Neuronal stem cell (in vitro differentiated cells): ENCODE results near the gene PPM1M.

Experiments used
- DNase-seq: peaks from one replicate; pipeline ENCODE4 v3.0.0-alpha.2; 2013; ENCODE audit warnings: low spot score
- H2AFZ ChIP-seq: one replicate; pipeline ENCODE4 v1.6.1; 2013; ENCODE audit warnings: mild to moderate bottlenecking, low read length, inconsistent platforms
- H2AK5ac ChIP-seq: 2 replicates; pipeline ENCODE4 v1.6.1; 2013; ENCODE audit warnings: low read depth, mild to moderate bottlenecking, inconsistent platforms, low read length, moderate library complexity, mixed read lengths
- H2BK120ac ChIP-seq: 2 replicates; pipeline ENCODE4 v1.6.1; 2013; ENCODE audit warnings: low read depth, mild to moderate bottlenecking, inconsistent platforms, low read length, moderate library complexity, mixed read lengths
- H2BK12ac ChIP-seq: one replicate; pipeline ENCODE4 v1.6.1; 2013; ENCODE audit warnings: low read length, inconsistent platforms
- H2BK15ac ChIP-seq: 2 replicates; pipeline ENCODE4 v1.6.1; 2013; ENCODE audit warnings: mild to moderate bottlenecking, low read length, inconsistent platforms, mixed read lengths
- H2BK5ac ChIP-seq: one replicate; pipeline ENCODE4 v1.6.1; 2013; ENCODE audit warnings: inconsistent platforms, mild to moderate bottlenecking, low read length, moderate library complexity
- H3K14ac ChIP-seq: one replicate; pipeline ENCODE4 v1.6.1; 2013; ENCODE audit warnings: low read length, inconsistent platforms
- H3K18ac ChIP-seq: 2 replicates; pipeline ENCODE4 v1.6.1; 2013; ENCODE audit warnings: low read length, inconsistent platforms
- H3K23ac ChIP-seq: 2 replicates; pipeline ENCODE4 v1.6.1; 2013; ENCODE audit warnings: low read depth, mild to moderate bottlenecking, mixed read lengths, low read length, inconsistent platforms; ENCODE audit not compliant: poor library complexity
- H3K27ac ChIP-seq: replicated peaks from 3 replicates; pipeline ENCODE4 v1.5.1; 2013; ENCODE audit warnings: low read length, inconsistent platforms
- H3K27me3 ChIP-seq, 3 experiments: 2 replicates each; pipeline ENCODE4 v1.6.1; 2013; ENCODE audit warnings: low read length in 3 of 3, mild to moderate bottlenecking in 2 of 3, inconsistent platforms in 1 of 3, low read depth in 1 of 3, mixed read lengths in 1 of 3, moderate library complexity in 1 of 3; ENCODE audit not compliant: control insufficient read depth in 3 of 3, insufficient read depth in 3 of 3
- H3K36me3 ChIP-seq, 2 donors: replicated peaks in 1 of 2; 2 replicates each; pipeline ENCODE4 v1.6.1; 2013; ENCODE audit warnings: low read length in 2 of 2; ENCODE audit not compliant: control insufficient read depth in 2 of 2, insufficient read depth in 2 of 2
- H3K4ac ChIP-seq: 2 replicates; pipeline ENCODE4 v1.6.1; 2013; ENCODE audit warnings: inconsistent platforms, mild to moderate bottlenecking, low read length, moderate library complexity
- H3K4me1 ChIP-seq, 2 donors: 1 replicate in 1 of 2; 2 replicates in 1 of 2; pipeline ENCODE4 v1.6.1; 2013; ENCODE audit warnings: low read length in 2 of 2, low read depth in 1 of 2; ENCODE audit not compliant: control insufficient read depth in 2 of 2, insufficient read depth in 1 of 2
- H3K4me2 ChIP-seq: one replicate; pipeline ENCODE4 v1.6.1; 2013; ENCODE audit warnings: mild to moderate bottlenecking, low read length, inconsistent platforms; ENCODE audit not compliant: insufficient read depth, poor library complexity, severe bottlenecking
- H3K4me3 ChIP-seq, 2 donors: 2 replicates each; pipeline ENCODE4 v1.5.1; 2013; ENCODE audit warnings: low read length in 2 of 2, mild to moderate bottlenecking in 2 of 2, inconsistent platforms in 1 of 2, moderate library complexity in 1 of 2
- H3K79me1 ChIP-seq: one replicate; pipeline ENCODE4 v1.6.1; 2013; ENCODE audit warnings: low read depth, mild to moderate bottlenecking, inconsistent platforms, low read length, moderate library complexity
- H3K9ac ChIP-seq: one replicate; pipeline ENCODE4 v1.6.1; 2013; ENCODE audit warnings: mild to moderate bottlenecking, low read depth, low read length, inconsistent platforms; ENCODE audit not compliant: poor library complexity
- H3K9me3 ChIP-seq, 2 donors: replicated peaks in 1 of 2; 2 replicates each; pipeline versions ENCODE3 to v1.6.1; 2013; ENCODE audit warnings: low read length in 2 of 2, mild to moderate bottlenecking in 2 of 2, inconsistent platforms in 1 of 2, low read depth in 1 of 2, mixed read lengths in 1 of 2, moderate library complexity in 1 of 2; ENCODE audit not compliant: control insufficient read depth in 2 of 2, insufficient read depth in 1 of 2
- H4K8ac ChIP-seq: one replicate; pipeline ENCODE4 v1.6.1; 2013; ENCODE audit warnings: low read depth, mild to moderate bottlenecking, inconsistent platforms, low read length, moderate library complexity
- H4K91ac ChIP-seq: one replicate; pipeline ENCODE4 v1.6.1; 2013; ENCODE audit warnings: low read length, low read depth, mild to moderate bottlenecking, inconsistent platforms; ENCODE audit not compliant: poor library complexity
- WGBS, 2 donors: extraction: QIAGEN DNeasy Blood & Tissue Kit; methylation state at CpG; one replicate each; pipeline ENCODE4 v1.1.7; 2013; ENCODE audit warnings: missing lambda C conversion rate in 2 of 2, mixed read lengths in 1 of 2; ENCODE audit not compliant: insufficient read length in 2 of 2, insufficient replicate concordance in 1 of 2; ENCODE audit errors: extremely low coverage in 2 of 2; 5-methylcytosine and 5-hydroxymethylcytosine counted together

Gene PPM1M

DNA sequence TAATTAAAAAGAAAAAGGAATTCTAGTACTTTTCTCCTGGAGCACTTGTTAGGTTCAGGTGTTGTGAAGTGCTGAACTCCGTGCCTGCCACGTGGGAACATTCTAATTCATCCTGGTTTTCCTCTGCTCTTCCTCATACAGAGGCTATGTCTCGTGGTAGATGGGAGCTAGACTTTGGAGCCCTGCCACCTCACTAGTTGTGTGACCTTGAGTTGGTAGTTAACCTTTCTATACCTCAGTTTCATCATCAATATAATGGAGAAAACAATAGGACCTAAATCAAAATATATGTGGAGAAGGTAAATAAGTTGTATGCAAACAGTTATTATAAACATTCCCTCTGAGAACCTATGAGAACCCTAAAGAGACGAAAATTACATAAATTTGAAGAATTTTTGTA is 37.0 kb upstream of the PPM1M start:
- Histone ChIP-seq H3K4me1 (no peaks in the 10 kb centered on the region), H3K36me3 (peaks cover 69 to 97% of the 10 kb centered on the region in 2 donors)

DNA sequence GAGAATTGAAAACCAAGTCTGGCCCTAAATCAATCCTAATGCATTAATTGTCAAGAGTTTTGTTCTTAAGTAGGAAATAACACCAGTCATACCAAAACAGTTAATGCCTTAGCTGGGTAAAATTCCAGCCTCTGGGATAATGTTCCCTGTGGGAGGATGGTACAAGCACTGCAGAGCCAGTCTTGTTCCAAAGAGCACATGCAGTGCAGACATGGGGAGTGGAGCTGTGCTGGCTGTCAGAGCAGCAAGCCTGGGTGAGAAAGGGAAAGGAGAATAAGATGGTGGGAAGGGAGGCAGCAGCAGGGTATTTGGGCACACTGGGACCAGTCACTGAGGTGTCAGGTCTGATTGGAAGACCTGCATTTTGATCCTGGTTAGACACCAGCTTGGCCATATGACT is 35.5 kb upstream of the PPM1M start:
- Histone ChIP-seq H2BK120ac (no peak overlapping the region), H2BK15ac (no peak overlapping the region), H3K9ac (no peak overlapping the region), H4K8ac (no peak overlapping the region), H3K36me3 (peaks cover 71 to 97% of the 10 kb centered on the region in 2 donors), H3K18ac (no peak overlapping the region), H3K4me1 (no peaks in the 10 kb centered on the region), H2AFZ (no peak overlapping the region), H3K27ac (no peak overlapping the region), H2AK5ac (no peak overlapping the region), H3K4me3 (no peak overlapping the region), H3K14ac (no peak overlapping the region), H4K91ac (no peak overlapping the region), H3K27me3 (no peaks in the 10 kb centered on the region), H3K79me1 (peaks cover 2% of the 10 kb centered on the region), H2BK5ac (no peak overlapping the region), H2BK12ac (no peak overlapping the region), H3K9me3 (peaks cover 0 to 2% of the 10 kb centered on the region in 2 donors), H3K4ac (no peak overlapping the region), H3K4me2 (no peak overlapping the region), H3K23ac (no peak overlapping the region)
- no peak for DNase-seq

More for the DNA sequence above, 37.0 kb upstream of the PPM1M start:
- Histone ChIP-seq H3K4ac (no peak overlapping the region), H2BK15ac (no peak overlapping the region), H2AFZ (no peak overlapping the region), H3K14ac (no peak overlapping the region), H2BK120ac (no peak overlapping the region), H3K4me2 (no peak overlapping the region), H3K23ac (peak overlapping the region; percentile 27), H3K27ac (no peak overlapping the region), H3K27me3 (no peaks in the 10 kb centered on the region), H4K91ac (no peak overlapping the region), H3K18ac (no peak overlapping the region), H2BK12ac (no peak overlapping the region), H2AK5ac (no peak overlapping the region), H3K4me3 (no peak overlapping the region), H3K79me1 (peaks cover 2% of the 10 kb centered on the region), H3K9ac (no peak overlapping the region), H4K8ac (no peak overlapping the region), H3K9me3 (peaks cover 0 to 2% of the 10 kb centered on the region in 2 donors), H2BK5ac (no peak overlapping the region)
- no CpG with 5 or more reads among the region's 4 CpGs for WGBS, 2 donors
- no peak for DNase-seq

DNA sequence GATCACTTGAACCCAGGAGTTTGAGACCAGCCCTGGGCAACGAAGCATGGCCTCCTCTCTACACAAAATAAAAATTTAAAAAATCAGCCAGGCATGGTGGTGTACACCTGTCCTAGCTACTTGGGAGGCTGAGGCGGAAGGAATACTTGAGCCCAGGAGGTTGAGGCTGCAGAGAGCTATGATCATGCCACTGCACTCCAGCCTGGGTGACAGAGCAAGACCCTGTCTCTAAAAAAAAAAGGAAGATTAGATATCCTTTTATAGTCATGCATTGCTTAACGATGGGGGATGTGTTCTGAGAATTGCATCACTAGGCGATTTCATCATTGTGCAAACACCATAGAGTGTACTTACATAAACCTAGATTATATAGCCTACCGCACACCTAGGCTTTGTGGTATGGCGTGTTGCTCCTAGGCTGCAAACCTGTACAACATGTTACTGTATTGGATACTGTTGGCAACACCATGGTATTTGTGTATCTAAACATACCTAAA is 35.0 kb upstream of the PPM1M start:
- Histone ChIP-seq H3K36me3 (peaks cover 71 to 97% of the 10 kb centered on the region in 2 donors), H3K9ac (no peak overlapping the region)

DNA sequence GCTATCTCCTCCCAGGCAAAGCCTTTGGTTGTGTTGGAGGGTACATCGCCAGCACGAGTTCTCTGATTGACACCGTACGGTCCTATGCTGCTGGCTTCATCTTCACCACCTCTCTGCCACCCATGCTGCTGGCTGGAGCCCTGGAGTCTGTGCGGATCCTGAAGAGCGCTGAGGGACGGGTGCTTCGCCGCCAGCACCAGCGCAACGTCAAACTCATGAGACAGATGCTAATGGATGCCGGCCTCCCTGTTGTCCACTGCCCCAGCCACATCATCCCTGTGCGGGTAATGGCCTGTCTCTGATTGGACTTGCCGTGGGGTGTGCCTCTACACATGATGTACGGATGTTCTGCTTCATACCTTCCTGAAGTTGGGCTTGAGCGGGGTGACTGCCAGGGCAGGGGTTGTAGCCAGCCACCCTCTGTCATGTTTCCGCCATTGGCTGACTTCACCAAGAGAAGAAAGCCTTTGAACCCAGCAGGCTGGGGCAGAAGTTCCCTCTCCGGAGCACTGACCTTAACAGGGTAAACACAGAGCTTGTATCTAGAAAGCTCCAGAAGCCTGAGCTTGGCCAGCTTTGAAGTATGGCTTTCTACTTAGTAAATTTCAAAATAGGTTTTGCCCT is 34.2 kb upstream of the PPM1M start:
- Histone ChIP-seq H3K27me3 (no peaks in the 10 kb centered on the region), H3K23ac (no peak overlapping the region), H3K14ac (no peak overlapping the region), H3K4me3 (peak overlapping the region in 1 of 2 donors; percentile 56), H3K4me2 (no peak overlapping the region), H2AFZ (no peak overlapping the region), H3K4ac (no peak overlapping the region), H3K27ac (no peak overlapping the region), H4K91ac (no peak overlapping the region), H2BK5ac (no peak overlapping the region), H3K9me3 (peaks cover 0 to 2% of the 10 kb centered on the region in 2 donors), H2BK15ac (no peak overlapping the region), H2BK120ac (no peak overlapping the region), H3K9ac (no peak overlapping the region), H3K4me1 (no peaks in the 10 kb centered on the region), H2BK12ac (no peak overlapping the region), H4K8ac (no peak overlapping the region), H3K36me3 (peaks cover 65 to 94% of the 10 kb centered on the region in 2 donors), H3K79me1 (peaks cover 2% of the 10 kb centered on the region), H3K18ac (no peak overlapping the region), H2AK5ac (no peak overlapping the region)
- no CpG with 5 or more reads among the region's 18 CpGs for WGBS, 2 donors
- DNase-seq: no peak

More for the DNA sequence above, 35.0 kb upstream of the PPM1M start:
- Histone ChIP-seq H3K79me1 (peaks cover 2% of the 10 kb centered on the region), H2BK15ac (no peak overlapping the region), H4K91ac (no peak overlapping the region), H2AK5ac (no peak overlapping the region), H3K14ac (no peak overlapping the region), H3K4me3 (no peak overlapping the region), H3K4ac (no peak overlapping the region), H3K23ac (no peak overlapping the region), H2AFZ (no peak overlapping the region), H3K4me1 (no peaks in the 10 kb centered on the region), H3K4me2 (no peak overlapping the region), H3K9me3 (peaks cover 0 to 2% of the 10 kb centered on the region in 2 donors), H4K8ac (no peak overlapping the region), H3K27ac (no peak overlapping the region), H3K27me3 (no peaks in the 10 kb centered on the region), H2BK12ac (no peak overlapping the region), H2BK120ac (no peak overlapping the region), H2BK5ac (no peak overlapping the region), H3K18ac (no peak overlapping the region)
- no peak for DNase-seq
- no CpG with 5 or more reads among the region's 6 CpGs for WGBS, 2 donors
